OCI-LY1 (cell line): ENCODE data around the gene GPR143.

ENCODE experiments used
- CTCF ChIP-seq: fragments of 200-600 bp; sonication (generic), shearing (Covaris generic); IDR thresholded peaks from 2 replicates; pipeline ENCODE4 v1.5.1; 2017; ENCODE audit warnings: mild to moderate bottlenecking, antibody characterized with exemption, low read length, moderate library complexity, mixed read lengths
- EZH2 ChIP-seq: fragments of 200-600 bp; sonication (generic), shearing (Covaris generic); IDR thresholded peaks from 2 replicates; pipeline ENCODE4 v1.8.0; 2017; ENCODE audit warnings: borderline replicate concordance, mixed run types, mild to moderate bottlenecking, antibody characterized with exemption, low read length, moderate library complexity, mixed read lengths

GRCh38 chrX:9730752-9731151, 34.9 kb downstream of the GPR143 start:
- TF ChIP-seq CTCF: no peak
- TF ChIP-seq EZH2: no peak
